Ovary (tissue), 3 donors: ENCODE results near the gene SLC43A1.

ENCODE experiments used
- POLR2A ChIP-seq: fragments of 450-650 bp; IDR thresholded peaks from one replicate; pipeline ENCODE4 v1.6.1; 2017; ENCODE audit warnings: antibody characterized with exemption, mild to moderate bottlenecking, moderate library complexity
- TF ChIP-seq, protein P1 (sequence below), 3 donors: fragments of 450-650 bp in 2 of 3; fragments of 200-600 bp in 1 of 3; IDR thresholded peaks; one replicate each; pipeline versions ENCODE4 v1.5.1 to v1.8.0; 2016 to 2022; ENCODE audit warnings: antibody characterized with exemption in 3 of 3, mild to moderate bottlenecking in 1 of 3
- donor health status: DM: no; HTN: no; CAD: no.

GRCh38 chr11:57521116-57521515 is 5.6 kb upstream of the SLC43A1 start:
- TF ChIP-seq, protein P1, sequence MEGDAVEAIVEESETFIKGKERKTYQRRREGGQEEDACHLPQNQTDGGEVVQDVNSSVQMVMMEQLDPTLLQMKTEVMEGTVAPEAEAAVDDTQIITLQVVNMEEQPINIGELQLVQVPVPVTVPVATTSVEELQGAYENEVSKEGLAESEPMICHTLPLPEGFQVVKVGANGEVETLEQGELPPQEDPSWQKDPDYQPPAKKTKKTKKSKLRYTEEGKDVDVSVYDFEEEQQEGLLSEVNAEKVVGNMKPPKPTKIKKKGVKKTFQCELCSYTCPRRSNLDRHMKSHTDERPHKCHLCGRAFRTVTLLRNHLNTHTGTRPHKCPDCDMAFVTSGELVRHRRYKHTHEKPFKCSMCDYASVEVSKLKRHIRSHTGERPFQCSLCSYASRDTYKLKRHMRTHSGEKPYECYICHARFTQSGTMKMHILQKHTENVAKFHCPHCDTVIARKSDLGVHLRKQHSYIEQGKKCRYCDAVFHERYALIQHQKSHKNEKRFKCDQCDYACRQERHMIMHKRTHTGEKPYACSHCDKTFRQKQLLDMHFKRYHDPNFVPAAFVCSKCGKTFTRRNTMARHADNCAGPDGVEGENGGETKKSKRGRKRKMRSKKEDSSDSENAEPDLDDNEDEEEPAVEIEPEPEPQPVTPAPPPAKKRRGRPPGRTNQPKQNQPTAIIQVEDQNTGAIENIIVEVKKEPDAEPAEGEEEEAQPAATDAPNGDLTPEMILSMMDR (IDR thresholded peaks at IDR 0.05): no peak
- TF ChIP-seq POLR2A: no peak
